IMR-90 (cell line): ENCODE results near the gene CABP4. TPM values are rescaled to one million over a fixed set of nuclear protein-coding genes. Genes with fewer than 3 reads are reported as not detected.
A peak's percentile ranks its signal among the peaks of the same experiment; 100 is the strongest.

ENCODE experiments used
- ATAC-seq: fragments of 200-7000 bp; cut with Tn5 transposase; 2 replicates; pipeline ENCODE4 v1.9.1; 2020; ENCODE audit warnings: low read depth, mild to moderate bottlenecking, moderate library complexity
- BruUV-seq: library from RNA; stranded (reverse); fragments of 400-500 nt; replicated peaks from 2 replicates; lab custom pipeline; 2021; lab: Mats Ljungman, UMichigan
- CTCF ChIA-PET: fragments of 300-600 bp; formaldehyde crosslinking; extraction: SDS; loops from one replicate; lab custom pipeline; 2021; ENCODE audit warnings: antibody characterized with exemption; lab: Yijun Ruan, JAX
- POLR2A ChIA-PET: fragments of 300-600 bp; sonication (Branson Sonifier 250); formaldehyde crosslinking; loops from one replicate; lab custom pipeline; 2022; ENCODE audit warnings: antibody characterized with exemption; ENCODE audit not compliant: unreplicated experiment; lab: Charles Lee
- DNase-seq: peaks from one replicate; pipeline ENCODE4 v3.0.0; 2013
- H2AFZ ChIP-seq: replicated peaks from 2 replicates; pipeline ENCODE3; 2013; ENCODE audit warnings: low read length, mild to moderate bottlenecking; ENCODE audit not compliant: poor library complexity
- H2AK5ac ChIP-seq: 2 replicates; pipeline ENCODE4 v1.6.1; 2013; ENCODE audit warnings: low read depth, low read length, inconsistent platforms
- H2AK9ac ChIP-seq: replicated peaks from 2 replicates; pipeline ENCODE3; 2013; ENCODE audit warnings: mild to moderate bottlenecking, low read depth, low read length, moderate library complexity; ENCODE audit not compliant: poor library complexity
- H2BK120ac ChIP-seq: 2 replicates; pipeline ENCODE4 v1.6.1; 2013; ENCODE audit warnings: low read depth, low read length, inconsistent platforms
- H2BK15ac ChIP-seq: 3 replicates; pipeline ENCODE4 v1.6.1; 2013; ENCODE audit warnings: low read depth, low read length, inconsistent platforms
- H2BK20ac ChIP-seq: 2 replicates; pipeline ENCODE4 v1.6.1; 2013; ENCODE audit warnings: low read depth, mild to moderate bottlenecking, inconsistent platforms, low read length, moderate library complexity
- H2BK5ac ChIP-seq: 2 replicates; pipeline ENCODE4 v1.6.1; 2013; ENCODE audit warnings: mild to moderate bottlenecking, low read depth, low read length, inconsistent platforms; ENCODE audit not compliant: poor library complexity, severe bottlenecking
- H3K14ac ChIP-seq: replicated peaks from 2 replicates; pipeline ENCODE4 v1.6.1; 2013; ENCODE audit warnings: low read depth, low read length, inconsistent platforms
- H3K18ac ChIP-seq: 2 replicates; pipeline ENCODE4 v1.6.1; 2013; ENCODE audit warnings: low read depth, low read length, control low read depth
- H3K23ac ChIP-seq: 2 replicates; pipeline ENCODE4 v1.6.1; 2013; ENCODE audit warnings: low read depth, low read length, inconsistent platforms
- H3K27ac ChIP-seq: 2 replicates; pipeline ENCODE4 v1.5.1; 2013; ENCODE audit warnings: mild to moderate bottlenecking, control low read depth, low read length; ENCODE audit not compliant: insufficient read depth
- H3K27me3 ChIP-seq: 2 replicates; pipeline ENCODE4 v1.6.1; 2013; ENCODE audit warnings: low read length; ENCODE audit not compliant: control insufficient read depth, insufficient read depth
- H3K36me3 ChIP-seq: 2 replicates; pipeline ENCODE4 v1.6.1; 2013; ENCODE audit warnings: low read length, mixed read lengths; ENCODE audit not compliant: control insufficient read depth, insufficient read depth
- H3K4ac ChIP-seq: 2 replicates; pipeline ENCODE4 v1.6.1; 2013; ENCODE audit warnings: low read depth, low read length, inconsistent platforms
- H3K4me1 ChIP-seq: 2 replicates; pipeline ENCODE4 v1.6.1; 2013; ENCODE audit warnings: low read length, mixed read lengths; ENCODE audit not compliant: control insufficient read depth, insufficient read depth
- H3K4me2 ChIP-seq: 2 replicates; pipeline ENCODE4 v1.6.1; 2013; ENCODE audit warnings: low read depth, mild to moderate bottlenecking, control low read depth, low read length, moderate library complexity
- H3K4me3 ChIP-seq: 2 replicates; pipeline ENCODE4 v1.5.1; 2013; ENCODE audit warnings: low read depth, mild to moderate bottlenecking, control low read depth, low read length, moderate library complexity; ENCODE audit not compliant: insufficient read depth
- H3K56ac ChIP-seq: 2 replicates; pipeline ENCODE4 v1.6.1; 2013; ENCODE audit warnings: low read length, inconsistent platforms; ENCODE audit not compliant: insufficient read depth; ENCODE audit errors: extremely low read depth
- H3K79me1 ChIP-seq, 2 experiments: 2 replicates each; pipeline ENCODE4 v1.6.1; 2013; ENCODE audit warnings: low read length in 2 of 2, inconsistent platforms in 1 of 2, low read depth in 1 of 2
- H3K9ac ChIP-seq: 2 replicates; pipeline ENCODE4 v1.6.1; 2013; ENCODE audit warnings: low read depth, low read length, control low read depth
- H3K9me1 ChIP-seq: 2 replicates; pipeline ENCODE4 v1.6.1; 2013; ENCODE audit warnings: low read length, inconsistent platforms; ENCODE audit not compliant: insufficient read depth
- H3K9me3 ChIP-seq: 2 replicates; pipeline ENCODE4 v1.6.1; 2013; ENCODE audit warnings: low read length; ENCODE audit not compliant: control insufficient read depth, insufficient read depth
- H4K20me1 ChIP-seq: 2 replicates; pipeline ENCODE4 v1.6.1; 2013; ENCODE audit warnings: low read length, inconsistent platforms; ENCODE audit not compliant: insufficient read depth
- H4K5ac ChIP-seq: 2 replicates; pipeline ENCODE4 v1.6.1; 2013; ENCODE audit warnings: mild to moderate bottlenecking, low read depth, low read length, control low read depth
- H4K8ac ChIP-seq, 2 experiments: 2 replicates each; pipeline ENCODE4 v1.6.1; 2013; ENCODE audit warnings: low read depth in 2 of 2, low read length in 2 of 2, control low read depth in 1 of 2, inconsistent platforms in 1 of 2
- H4K91ac ChIP-seq: 2 replicates; pipeline ENCODE4 v1.6.1; 2013; ENCODE audit warnings: low read depth, low read length, inconsistent platforms; ENCODE audit not compliant: insufficient read depth
- BHLHE40 ChIP-seq: fragments of 150-350 bp; IDR thresholded peaks from 2 replicates; pipeline ENCODE4 v1.6.1; 2016; ENCODE audit warnings: mild to moderate bottlenecking, low read depth, low read length
- NFE2L2 ChIP-seq: fragments of 150-350 bp; IDR thresholded peaks from 2 replicates; pipeline ENCODE4 v1.6.1; 2016; ENCODE audit warnings: low read depth, mild to moderate bottlenecking, low read length
- WGBS, 2 experiments: methylation state at CpG; one replicate each; pipeline versions ENCODE4 v1.1.5 to v1.1.7; 2013; ENCODE audit warnings: missing lambda C conversion rate in 2 of 2; ENCODE audit not compliant: insufficient read length in 1 of 2; ENCODE audit errors: extremely low coverage in 2 of 2; 5-methylcytosine and 5-hydroxymethylcytosine counted together
- dilution Hi-C: fragments of 300-500 bp; cut with HindIII; formaldehyde crosslinking; loops from one replicate; pipeline ENCODE4 v1.14.3; 2018; ENCODE audit warnings: low sequenced_read_pairs; ENCODE audit not compliant: unreplicated experiment
- in situ Hi-C: fragments of 300-500 bp; cut with MboI; formaldehyde crosslinking; loops from 3 replicates; pipeline ENCODE4 v1.14.3; 2019; ENCODE audit warnings: low sequenced_read_pairs, inconsistent platforms, mixed read lengths
- intact Hi-C: fragments of 100-400 bp; cut with micrococcal nuclease; formaldehyde crosslinking; loops from 2 replicates; pipeline ENCODE4 v1.10.0; 2022
- polyA plus RNA-seq, 3 experiments: library from polyadenylated mRNA; depleted of rRNA; stranded (reverse); fragments of >200 nt; gene quantifications; 2 replicates each; pipeline ENCODE4 v1.2.3, GENCODE V29; 2012; ENCODE audit warnings: low replicate concordance in 1 of 3
- total RNA-seq: library from RNA; depleted of rRNA; stranded (reverse); fragments of >200 nt; gene quantifications from 2 replicates; pipeline ENCODE4 v1.2.3, GENCODE V29; 2012

CABP4 gene
- total and polyA plus RNA-seq, 2 of the 4 experiments (the other 2 are of a cell fraction), result not detected

DNA sequence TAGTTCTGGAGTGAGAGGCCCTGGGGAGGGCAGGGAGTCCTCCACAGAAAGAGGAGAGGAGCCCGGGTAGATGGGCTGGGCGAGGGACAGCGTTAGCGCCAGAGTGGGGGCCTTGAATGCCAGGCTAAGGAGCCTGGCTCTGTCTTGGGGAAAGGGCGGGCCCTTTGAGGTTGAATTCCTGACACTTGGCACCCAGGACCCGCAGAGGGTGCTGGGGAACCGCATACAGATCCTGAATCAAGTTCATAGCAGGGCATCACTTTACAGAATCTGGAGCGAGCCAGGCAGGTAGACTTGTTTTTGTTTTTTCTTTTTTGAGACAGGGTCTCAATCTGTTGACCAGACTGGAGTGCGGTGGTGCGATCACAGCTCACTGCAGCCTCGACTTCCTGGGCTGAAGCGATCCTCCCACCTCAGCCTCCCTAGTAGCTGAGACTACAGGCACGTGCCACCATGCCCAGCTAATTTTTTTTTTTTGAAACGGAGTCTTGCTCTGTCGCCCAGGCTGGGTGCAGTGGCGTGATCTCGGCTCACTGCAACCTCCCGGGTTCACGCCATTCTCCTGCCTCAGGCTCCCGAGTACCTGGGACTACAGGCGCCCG lies 33.6 kb upstream of the CABP4 start:
- Histone ChIP-seq H4K8ac (peak overlapping the region in 1 of 2 experiments; percentile 42; a peak in 1 of 4 replicates), H2AK5ac (no peak overlapping the region), H2AK9ac (no peak overlapping the region), H2BK20ac (no peak overlapping the region), H3K56ac (no peak overlapping the region), H4K20me1 (no peaks in the 10 kb centered on the region), H3K9me1 (no peaks in the 10 kb centered on the region), H3K9me3 (no peaks in the 10 kb centered on the region), H4K91ac (no peak overlapping the region), H2BK5ac (no peak overlapping the region), H3K36me3 (no peaks in the 10 kb centered on the region), H4K5ac (no peak overlapping the region), H3K4me2 (peak overlapping the region; percentile 57; the same call in 1 of the 2 replicates), H2BK120ac (no peak overlapping the region), H3K4me3 (no peak overlapping the region), H3K4me1 (peaks cover 5% of the 10 kb centered on the region; the same call in 1 of the 2 replicates), H3K27me3 (no peaks in the 10 kb centered on the region), H3K4ac (no peak overlapping the region), H3K18ac (no peak overlapping the region), H3K9ac (no peak overlapping the region), H2AFZ (peak overlapping the region; percentile 92), H3K14ac (no peak overlapping the region), H3K79me1 (no peaks in the 10 kb centered on the region), H3K27ac (no peak overlapping the region), H2BK15ac (no peak overlapping the region), H3K23ac (no peak overlapping the region)
- WGBS, 2 experiments, result 64% methylated on average over 8 of the region's 22 CpGs; no CpG with 5 or more reads in 1 of the 2 experiments
- no TSS peak for BruUV-seq
- ChIA-PET CTCF (interaction anchor here (1.8 kb wide), 1 partner anchor 20 kb away, joined by 7 read pairs; the partner anchor contains the start of gene PPP1CA), POLR2A (no interaction called here)
- intact Hi-C loops (loop anchor here (5.0 kb wide), 1 partner anchor 61 kb away; the partner anchor contains the start of gene AIP), dilution Hi-C loops (no loop called here), in situ Hi-C loops (no loop called here)
- ATAC-seq (no peak), DNase-seq (no peak)
- TF ChIP-seq BHLHE40 (no peak), NFE2L2 (no peak)
